Peyer's patch (tissue), 4 donors: ENCODE results near the gene HS3ST5. TPM values are rescaled to one million over a fixed set of nuclear protein-coding genes. Genes with fewer than 3 reads are reported as not detected.

ENCODE experiments used
- DNase-seq, 3 donors: peaks; one replicate each; pipeline ENCODE4 v3.0.0-alpha.2; 2017 to 2019
- H3K27ac ChIP-seq, 4 donors: fragments of 200-600 bp; sonication (generic); one replicate each; pipeline ENCODE4 v1.5.1; 2016 to 2019
- H3K27me3 ChIP-seq, 2 donors: fragments of 200-600 bp; sonication (generic); one replicate each; pipeline ENCODE4 v1.5.1; 2019
- H3K36me3 ChIP-seq, 3 donors: fragments of 200-600 bp; sonication (generic); one replicate each; pipeline ENCODE4 v1.5.1; 2016 to 2019
- H3K4me1 ChIP-seq, 4 donors: fragments of 200-600 bp; sonication (generic); one replicate each; pipeline ENCODE4 v1.5.1; 2016 to 2019
- H3K4me3 ChIP-seq, 4 donors: fragments of 200-600 bp; sonication (generic); 1 replicate in 3 of 4; 2 replicates in 1 of 4; pipeline ENCODE4 v1.5.1; 2016 to 2019; ENCODE audit warnings: mild to moderate bottlenecking in 1 of 4
- H3K9me3 ChIP-seq, 4 donors: fragments of 200-600 bp; sonication (generic); one replicate each; pipeline ENCODE4 v1.5.1; 2016 to 2019; ENCODE audit warnings: mild to moderate bottlenecking in 1 of 4
- CTCF ChIP-seq, 6 experiments: fragments of 450-650 bp in 4 of 6; fragments of 200-600 bp in 2 of 6; sonication (generic) in 1 of 6; IDR thresholded peaks; one replicate each; pipeline ENCODE4 v1.5.1; 2017 to 2019; ENCODE audit warnings: antibody characterized with exemption in 6 of 6, mild to moderate bottlenecking in 3 of 6, moderate library complexity in 1 of 6
- POLR2A ChIP-seq, 2 donors: fragments of 450-650 bp; IDR thresholded peaks; one replicate each; pipeline ENCODE4 v1.5.1; 2017; ENCODE audit warnings: antibody characterized with exemption in 2 of 2, mild to moderate bottlenecking in 2 of 2, moderate library complexity in 2 of 2
- total RNA-seq, 4 donors: library from RNA; depleted of rRNA; stranded (reverse); fragments of >200 nt; gene quantifications; one replicate each; pipeline ENCODE4 v1.1.0, GENCODE V29; 2016

The HS3ST5 gene
- total RNA-seq, 4 donors from 2014 or later = not detected

GRCh38 chr6:114167583-114168576, 174.9 kb downstream of the HS3ST5 start:
- Histone ChIP-seq H3K36me3 (no peaks in the 10 kb centered on the region), H3K4me1 (no peaks in the 10 kb centered on the region), H3K9me3 (no peaks in the 10 kb centered on the region), H3K27ac (no peak overlapping the region), H3K27me3 (no peaks in the 10 kb centered on the region), H3K4me3 (no peak overlapping the region)
- TF ChIP-seq CTCF (IDR thresholded peaks at IDR 0.05) (no peak), POLR2A (IDR thresholded peaks at IDR 0.05) (no peak)
- DNase-seq = no peak

- Histone ChIP-seq H3K9me3 (no peaks in the 10 kb centered on the region), H3K27ac (no peak overlapping the region), H3K4me3 (no peak overlapping the region), H3K36me3 (no peaks in the 10 kb centered on the region), H3K4me1 (no peaks in the 10 kb centered on the region), H3K27me3 (no peaks in the 10 kb centered on the region)
- no peak for TF ChIP-seq POLR2A (IDR thresholded peaks at IDR 0.05)
- no peak for DNase-seq
Observed at GRCh38 chr6:114164207-114164606, 178.6 kb downstream of the HS3ST5 start.

GRCh38 chr6:114162691-114163347, 180.0 kb downstream of the HS3ST5 start:
- TF ChIP-seq CTCF (IDR thresholded peaks at IDR 0.05) = no peak
- no peak for TF ChIP-seq POLR2A (IDR thresholded peaks at IDR 0.05)
- Histone ChIP-seq H3K9me3 (no peaks in the 10 kb centered on the region), H3K27me3 (no peaks in the 10 kb centered on the region), H3K36me3 (no peaks in the 10 kb centered on the region), H3K4me1 (no peaks in the 10 kb centered on the region), H3K4me3 (no peak overlapping the region), H3K27ac (no peak overlapping the region)
- DNase-seq = no peak

GRCh38 chr6:114160881-114161280, 181.9 kb downstream of the HS3ST5 start:
- H3K36me3 ChIP-seq = no peaks in the 10 kb centered on the region
- H3K27me3 ChIP-seq = no peaks in the 10 kb centered on the region
- no peak overlapping the region for H3K4me3 ChIP-seq
- H3K9me3 ChIP-seq = no peaks in the 10 kb centered on the region
- H3K4me1 ChIP-seq = no peaks in the 10 kb centered on the region
- no peak for DNase-seq
- H3K27ac ChIP-seq = no peak overlapping the region
- no peak for TF ChIP-seq CTCF (IDR thresholded peaks at IDR 0.05)
- no peak for TF ChIP-seq POLR2A (IDR thresholded peaks at IDR 0.05)

- H3K4me3 ChIP-seq = no peak overlapping the region
- H3K27ac ChIP-seq = no peak overlapping the region
- TF ChIP-seq CTCF (IDR thresholded peaks at IDR 0.05) (no peak), POLR2A (IDR thresholded peaks at IDR 0.05) (no peak)
- H3K9me3 ChIP-seq = no peaks in the 10 kb centered on the region
- H3K36me3 ChIP-seq = no peaks in the 10 kb centered on the region
- no peaks in the 10 kb centered on the region for H3K4me1 ChIP-seq
- no peaks in the 10 kb centered on the region for H3K27me3 ChIP-seq
- DNase-seq = no peak
Observed at GRCh38 chr6:114159727-114160126, 183.1 kb downstream of the HS3ST5 start.
